Stimulated activated CD8-positive, alpha-beta memory T cell treated with anti-CD3 and anti-CD28 coated beads, Interleukin-7, amount 100 ng/mL, for 24 hours (primary cell): Measurements from ENCODE around the gene ARHGEF7.
A peak's percentile ranks its signal among the peaks of the same experiment; 100 is the strongest.

ENCODE experiments used
- DNase-seq: peaks from one replicate; pipeline ENCODE4 v3.0.0-alpha.2; 2020; ENCODE audit warnings: low read depth

Gene ARHGEF7

DNA sequence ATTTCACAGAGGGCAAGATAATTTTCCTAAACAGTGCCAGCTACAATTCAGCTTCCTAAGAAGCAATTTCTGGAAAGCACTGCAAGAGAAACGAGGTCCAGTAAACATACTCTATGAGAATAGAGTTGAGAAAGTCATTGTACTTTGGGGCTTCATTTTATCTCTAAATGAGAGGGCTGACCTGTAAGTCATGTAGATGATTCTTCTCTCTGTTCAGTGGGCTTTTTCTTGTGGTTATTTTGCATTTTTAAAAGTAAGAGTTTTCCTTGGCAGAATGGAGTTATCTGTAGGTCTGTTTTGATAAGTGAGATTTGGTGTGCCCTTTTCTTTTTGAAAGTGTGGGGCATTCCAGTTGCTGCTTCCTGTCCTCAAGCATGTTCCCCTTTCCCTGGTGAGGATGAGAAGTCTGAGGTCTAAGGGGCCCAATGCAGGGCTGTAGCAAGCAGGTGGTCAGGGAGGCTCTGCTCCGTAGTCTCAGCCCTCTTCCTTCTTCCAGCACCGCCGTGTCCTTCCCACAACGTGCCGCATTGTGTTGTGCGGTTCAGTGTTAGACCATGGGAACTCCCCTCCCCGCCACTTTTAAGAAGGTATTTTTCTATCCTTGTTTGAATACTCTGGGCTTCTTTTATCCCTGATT lies 86.3 kb downstream of the ARHGEF7 start:
- DNase-seq: no peak

GRCh38 chr13:111202156-111202621 lies 87.1 kb downstream of the ARHGEF7 start:
- no peak for DNase-seq

DNA sequence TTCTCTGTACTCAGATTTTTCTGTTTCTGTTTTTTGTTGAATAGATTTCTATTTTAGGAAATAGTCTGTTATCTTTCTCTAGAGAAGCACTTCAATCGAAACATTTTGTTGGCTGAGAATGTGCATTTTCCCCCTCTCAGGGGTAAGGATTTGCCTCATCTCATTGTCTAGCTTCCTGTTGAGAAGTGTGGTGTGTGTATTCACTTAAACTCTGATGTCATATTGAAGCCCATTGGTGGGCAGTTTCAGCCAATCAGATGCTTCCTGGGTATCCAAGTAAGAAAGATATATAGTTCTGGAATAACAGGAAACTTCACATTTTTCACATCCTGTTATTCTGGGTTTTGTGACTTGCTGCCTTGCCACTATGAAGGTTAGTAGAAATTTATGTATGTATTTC lies 87.6 kb downstream of the ARHGEF7 start:
- DNase-seq: no peak

GRCh38 chr13:111203736-111204389 lies 88.8 kb downstream of the ARHGEF7 start:
- no peak for DNase-seq

DNA sequence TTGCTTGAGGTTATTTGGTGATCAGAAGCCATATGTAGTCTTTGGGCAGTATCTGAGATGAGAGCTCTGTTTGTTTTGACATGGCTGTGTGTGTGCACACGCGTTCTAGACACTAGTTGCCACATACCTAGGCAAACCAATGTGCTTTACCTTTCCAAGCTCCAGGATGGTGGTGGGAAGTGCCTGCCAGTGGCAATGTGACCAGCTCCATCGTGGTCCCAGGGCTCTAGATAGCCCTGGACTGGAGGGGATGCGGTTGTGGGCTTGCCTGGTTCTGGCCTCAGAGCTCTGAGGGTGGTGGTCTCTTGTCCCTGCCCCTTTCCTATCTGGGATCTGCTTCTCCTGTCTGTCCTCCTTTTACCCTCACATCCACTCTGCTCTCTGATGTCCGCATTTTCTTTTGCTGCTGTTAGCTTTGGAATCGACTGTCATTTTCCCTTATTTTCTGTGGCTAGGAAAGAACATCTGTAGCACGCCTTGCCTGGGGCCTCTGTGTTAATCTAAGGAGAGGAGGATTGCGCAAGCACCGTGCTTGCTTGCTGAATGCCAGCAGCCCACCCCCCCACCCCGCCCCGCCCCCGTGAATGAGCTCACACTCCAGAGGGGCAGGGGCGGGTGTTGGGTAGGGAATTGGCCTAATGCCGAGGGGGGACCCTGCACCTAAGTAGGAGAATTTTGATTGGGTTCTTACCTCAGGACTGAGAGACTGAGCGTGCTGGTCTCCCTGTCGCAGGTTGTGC lies 89.5 kb downstream of the ARHGEF7 start:
- DNase-seq: no peak

DNA sequence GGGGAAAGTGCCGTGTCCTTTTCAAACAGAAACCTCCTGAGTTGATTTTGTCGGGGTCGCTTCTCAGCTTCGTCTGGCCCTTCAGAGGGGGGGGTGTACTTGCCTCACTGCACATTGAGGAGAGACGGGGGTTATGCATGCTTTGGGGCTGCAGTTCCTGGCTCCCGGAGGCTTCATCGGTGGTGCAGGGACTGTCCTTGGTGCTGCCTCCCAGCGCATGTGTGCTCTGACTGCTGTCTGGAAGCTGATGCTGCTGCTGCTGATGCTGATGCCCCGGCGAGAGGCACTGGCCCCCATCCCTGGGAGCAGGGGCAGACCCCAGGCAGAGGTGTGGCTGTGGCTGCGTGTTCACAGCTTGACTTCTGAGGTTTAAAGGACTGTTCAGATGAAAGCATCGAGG lies 91.0 kb downstream of the ARHGEF7 start:
- no peak for DNase-seq

- no peak for DNase-seq
Observed at GRCh38 chr13:111209613-111210012, 94.5 kb downstream of the ARHGEF7 start.

DNA sequence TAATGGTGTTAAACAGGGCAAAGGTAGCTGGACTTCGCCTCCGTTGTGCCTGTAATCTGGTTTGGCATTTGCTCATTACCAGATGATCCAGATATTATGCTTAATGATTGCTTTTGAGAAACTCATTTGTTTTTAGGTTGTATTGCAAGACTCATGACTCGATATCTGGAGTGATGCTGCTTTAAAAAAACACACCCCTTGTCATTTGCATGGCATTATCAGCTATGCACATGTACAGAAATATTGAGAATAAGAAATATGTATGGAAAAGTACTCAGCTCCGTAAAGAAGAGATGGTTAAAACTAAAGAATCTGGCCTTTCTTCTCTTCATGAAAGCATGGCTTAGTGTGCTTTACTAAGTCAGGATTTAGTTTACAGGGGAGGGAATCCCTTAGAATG lies 95.0 kb downstream of the ARHGEF7 start:
- DNase-seq: no peak

DNA sequence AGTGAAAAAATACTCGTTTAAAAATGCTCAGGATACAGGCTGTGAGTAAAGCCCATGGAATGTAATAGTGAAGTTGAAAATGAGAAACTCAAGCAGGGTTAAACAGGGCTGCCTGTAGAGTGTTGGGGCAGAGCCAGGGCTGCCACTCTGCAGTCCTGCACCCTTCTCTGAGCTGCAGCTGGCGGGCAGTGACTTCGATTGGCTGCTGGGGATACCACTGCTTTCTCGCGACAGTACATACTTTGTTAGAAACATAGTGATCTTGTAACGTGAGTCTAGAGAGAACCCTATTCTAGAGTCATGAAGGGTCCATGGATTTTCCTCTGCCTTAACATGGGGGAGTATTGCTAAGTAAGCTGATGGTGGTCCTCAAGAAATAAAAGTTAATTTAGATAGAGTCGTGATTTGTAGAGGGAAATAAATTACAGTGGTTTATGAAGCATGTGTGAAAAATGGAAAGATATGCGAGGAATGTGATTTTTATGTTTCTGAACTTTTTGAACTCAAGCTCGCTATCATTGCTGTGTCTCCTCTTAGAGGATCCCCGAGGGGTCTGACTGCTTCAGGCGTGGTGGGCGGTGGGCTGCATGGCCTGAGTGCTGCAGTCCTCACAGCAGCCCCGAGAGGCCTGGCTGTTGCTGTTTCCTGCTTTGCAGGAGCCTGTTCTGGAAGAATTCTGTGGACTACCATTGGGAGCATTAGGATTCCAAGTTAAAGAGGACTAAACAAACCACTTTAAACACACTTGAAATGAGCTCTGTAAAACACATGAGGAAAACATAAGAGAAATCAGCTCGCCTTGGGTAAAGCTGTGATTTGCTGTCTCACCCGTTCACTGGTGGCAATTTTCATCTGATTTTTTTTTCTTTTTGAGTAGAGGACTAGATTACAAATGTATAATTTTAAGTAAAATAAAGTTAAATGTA lies 95.7 kb downstream of the ARHGEF7 start:
- DNase-seq: no peak

- no peak for DNase-seq
Observed at GRCh38 chr13:111211789-111212516, 96.8 kb downstream of the ARHGEF7 start.

GRCh38 chr13:111212517-111212873 lies 97.4 kb downstream of the ARHGEF7 start:
- DNase-seq: no peak

DNA sequence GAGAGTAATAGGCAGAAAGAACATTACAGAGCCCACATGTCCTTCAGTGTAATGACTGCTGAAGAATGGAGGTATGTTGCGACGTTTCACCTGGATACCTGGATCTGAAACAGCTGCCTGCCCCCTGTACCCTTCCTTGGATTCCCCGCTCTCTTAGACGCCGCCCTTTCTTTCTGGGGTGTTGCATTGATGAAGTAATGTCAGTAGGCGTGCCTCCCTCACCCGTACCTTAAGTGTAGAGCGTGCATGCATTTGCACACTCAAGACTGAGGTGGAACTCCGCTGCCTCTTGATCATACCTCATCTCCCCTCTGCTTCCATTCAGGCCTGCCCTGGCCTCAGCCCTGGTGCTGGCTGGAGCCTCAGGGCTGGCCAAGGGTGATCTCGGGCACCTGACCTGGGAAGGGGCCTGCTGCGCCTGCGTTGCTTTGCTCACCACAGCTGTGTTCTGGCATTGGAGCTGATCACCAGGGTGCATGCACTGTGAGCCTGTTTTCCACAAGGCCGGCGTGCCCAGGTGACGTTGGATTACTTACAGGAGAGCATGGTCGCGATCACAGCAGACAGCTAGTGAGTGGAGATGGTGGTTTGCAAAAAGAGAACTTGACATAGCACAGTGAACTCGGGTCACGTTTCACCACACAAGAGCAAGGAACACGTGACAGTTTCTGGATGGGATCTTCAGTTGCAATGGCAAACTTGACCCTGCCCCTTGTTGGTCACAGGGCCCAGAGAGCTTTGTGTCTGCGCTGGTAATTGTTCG lies 99.0 kb downstream of the ARHGEF7 start:
- no peak for DNase-seq

DNA sequence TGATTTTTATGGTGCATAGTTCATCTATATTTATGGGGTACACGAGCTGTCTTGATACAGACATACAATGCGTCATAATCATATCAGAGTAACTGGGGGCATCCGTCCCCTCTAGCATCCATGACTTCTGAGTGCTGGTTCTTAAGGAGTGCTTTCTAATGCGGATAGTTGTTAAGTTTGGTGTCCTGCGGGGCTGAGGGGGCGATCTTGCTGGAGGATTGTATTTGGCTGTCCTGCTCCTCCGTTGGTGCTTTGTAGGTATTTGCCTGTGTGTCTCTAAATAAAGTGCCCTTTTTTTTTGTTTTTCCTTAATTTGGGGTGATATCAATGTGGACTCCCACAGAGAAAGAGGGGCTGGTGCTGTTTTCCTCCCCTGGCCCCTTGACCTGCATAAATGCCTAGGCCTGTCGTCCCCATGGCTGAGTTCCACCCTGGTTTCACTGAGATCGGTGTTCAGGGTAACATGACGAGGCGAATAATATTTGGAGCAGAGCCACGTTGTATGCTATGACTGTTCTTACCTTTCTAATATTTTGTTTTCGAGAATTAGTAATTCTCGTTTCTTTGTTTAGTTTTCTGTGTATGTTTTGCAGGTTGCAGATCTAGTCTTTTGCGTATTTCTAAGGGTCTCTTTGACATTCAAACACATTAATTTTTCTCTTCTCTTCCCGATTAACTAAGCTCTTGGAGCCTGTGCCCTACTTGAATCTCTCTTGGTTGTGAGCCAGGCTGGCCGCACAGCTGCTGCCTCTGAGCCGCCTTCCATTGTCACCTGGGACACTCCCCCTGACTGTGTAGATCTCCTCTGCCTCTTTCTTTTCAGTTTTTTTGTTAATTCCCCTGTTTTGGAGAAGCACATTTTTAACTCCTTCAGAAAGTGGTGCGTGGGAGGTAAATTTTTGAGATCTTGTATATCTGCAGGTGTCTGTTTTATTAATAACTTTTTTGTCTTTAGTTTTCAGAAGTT lies 100.3 kb downstream of the ARHGEF7 start:
- no peak for DNase-seq

DNA sequence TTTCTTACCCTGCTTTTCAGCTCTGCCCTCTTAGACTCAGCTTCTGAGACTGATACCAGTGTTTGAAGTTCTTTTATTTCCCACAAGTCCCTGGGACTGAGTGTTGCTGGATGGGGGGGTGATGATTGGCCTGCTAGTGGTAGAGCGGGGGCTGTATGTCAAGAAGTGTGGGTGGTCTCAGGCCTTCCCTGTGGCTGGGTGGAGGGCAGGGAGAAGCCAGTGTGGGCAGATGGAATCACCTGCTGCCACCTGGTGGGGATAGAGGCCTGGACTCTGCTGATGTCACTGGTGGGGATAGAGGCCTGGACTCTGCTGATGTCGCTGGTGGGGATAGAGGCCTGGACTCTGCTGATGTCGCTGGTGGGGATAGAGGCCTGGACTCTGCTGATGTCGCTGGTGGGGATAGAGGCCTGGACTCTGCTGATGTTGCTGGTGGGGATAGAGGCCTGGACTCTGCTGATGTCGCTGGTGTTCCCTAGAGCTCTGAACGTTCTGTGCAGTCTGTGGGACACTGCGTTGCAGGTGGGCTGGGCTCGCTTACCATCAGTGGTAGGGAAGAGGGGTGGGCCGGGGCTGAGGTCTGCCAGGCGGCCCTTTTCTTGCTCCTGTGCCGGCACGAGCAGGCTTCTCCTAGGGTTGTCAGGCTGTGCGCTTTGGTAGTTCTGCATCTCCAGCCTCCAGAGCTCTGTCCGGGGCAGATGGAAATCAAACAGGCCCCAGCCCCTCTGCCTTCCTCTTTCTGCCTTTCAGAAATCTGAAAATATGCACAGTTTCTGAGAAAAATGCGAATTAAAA lies 101.3 kb downstream of the ARHGEF7 start:
- peak; percentile 7 for DNase-seq

GRCh38 chr13:111217641-111218040 lies 102.5 kb downstream of the ARHGEF7 start:
- DNase-seq: no peak

GRCh38 chr13:111219280-111219679 lies 104.2 kb downstream of the ARHGEF7 start:
- no peak for DNase-seq

DNA sequence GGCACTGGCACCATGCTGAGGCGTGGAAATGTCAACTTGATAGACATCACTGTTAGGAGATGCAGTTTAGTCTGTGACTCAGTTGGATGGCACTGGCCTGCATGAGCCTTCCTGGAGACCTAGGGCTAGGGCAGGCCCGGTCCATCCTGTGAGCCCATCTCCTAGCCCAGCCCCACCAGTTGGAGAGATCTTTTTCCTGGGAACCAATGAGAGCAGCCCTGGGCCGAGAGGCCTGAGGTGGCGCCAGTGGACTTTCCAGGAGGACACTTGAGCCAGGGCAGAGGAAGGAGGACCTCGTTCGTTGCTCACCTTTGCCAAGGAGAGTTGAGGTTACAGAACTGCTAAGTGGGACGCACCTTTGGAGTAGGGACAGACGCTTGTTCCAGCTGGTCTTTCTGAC lies 104.8 kb downstream of the ARHGEF7 start:
- DNase-seq: no peak

DNA sequence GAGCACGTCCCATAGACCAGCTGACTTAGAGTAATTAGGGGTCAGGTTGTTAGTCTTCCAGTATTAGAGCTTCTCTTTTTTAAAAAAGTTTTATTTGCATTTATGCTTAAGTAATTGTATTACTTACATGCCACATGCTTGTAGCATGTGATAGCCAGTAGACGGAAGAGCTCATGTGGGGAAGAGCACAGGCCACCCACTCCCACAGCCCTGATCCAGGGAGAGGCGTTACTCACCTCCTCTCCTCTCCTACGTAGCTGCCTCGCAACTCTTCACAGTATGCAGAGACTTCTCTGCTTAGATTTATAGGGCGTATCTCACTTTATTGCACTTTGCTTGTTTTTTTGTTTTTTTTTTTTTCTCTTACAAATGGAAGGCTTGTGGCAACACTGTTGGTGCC lies 110.1 kb downstream of the ARHGEF7 start:
- DNase-seq: no peak
